GM12878 (cell line): ENCODE results near the gene HS3ST6. TPM values are rescaled to one million over a fixed set of nuclear protein-coding genes. Genes with fewer than 3 reads are reported as not detected.

Experiments used
- ATAC-seq: fragments of 200-7000 bp; cut with Tn5 transposase; 3 replicates; pipeline ENCODE4 v1.9.1; 2020; ENCODE audit warnings: mild to moderate bottlenecking, moderate library complexity
- BruUV-seq: library from RNA; stranded (reverse); fragments of 400-500 nt; replicated peaks from 2 replicates; lab custom pipeline; 2021; lab: Mats Ljungman, UMichigan
- CTCF ChIA-PET: fragments of 300-600 bp; sonication (Branson Sonifier 250); formaldehyde crosslinking; extraction: SDS; loops from one replicate; lab custom pipeline; 2021; ENCODE audit warnings: inconsistent platforms; lab: Yijun Ruan, JAX
- POLR2A ChIA-PET: fragments of 350-600 bp; formaldehyde crosslinking; extraction: SDS; loops from one replicate; lab custom pipeline; 2021; ENCODE audit warnings: inconsistent platforms; lab: Charles Lee
- RAD21 ChIA-PET: fragments of 300-600 bp; sonication (Branson Sonifier 250); formaldehyde crosslinking; loops from one replicate; lab custom pipeline; 2023; ENCODE audit warnings: antibody characterized with exemption; ENCODE audit not compliant: unreplicated experiment; lab: Charles Lee
- SMC1A ChIA-PET: fragments of 300-600 bp; sonication (Branson Sonifier 250); formaldehyde crosslinking; loops from one replicate; lab custom pipeline; 2023; ENCODE audit not compliant: unreplicated experiment, uncharacterized antibody; lab: Charles Lee
- DNase-seq: peaks from one replicate; pipeline ENCODE4 v3.0.0-alpha.2; 2011; ENCODE audit warnings: low read depth, low spot score
- FAIRE-seq: peaks from 3 replicates; lab custom pipeline; 2011; peaks lifted over from hg19 to GRCh38; lab: Jason Lieb, UNC
- H2AFZ ChIP-seq: 2 replicates; pipeline ENCODE4 v1.6.0; 2011; ENCODE audit warnings: low read depth, low read length, control low read depth; ENCODE audit not compliant: control insufficient read depth
- H3K27ac ChIP-seq: 2 replicates; pipeline ENCODE4 v1.5.1; 2011; ENCODE audit warnings: control low read depth; ENCODE audit not compliant: control insufficient read depth, insufficient read depth
- H3K27me3 ChIP-seq, 2 experiments: replicated peaks in 1 of 2; 2 replicates each; pipeline versions ENCODE4 v1.6.0 to v1.6.1; 2011; ENCODE audit warnings: low read length in 1 of 2; ENCODE audit not compliant: control insufficient read depth in 2 of 2, insufficient read depth in 2 of 2
- H3K36me3 ChIP-seq, 2 experiments: 2 replicates each; pipeline ENCODE4 v1.5.1; 2011; ENCODE audit warnings: low read length in 1 of 2; ENCODE audit not compliant: control insufficient read depth in 2 of 2, insufficient read depth in 2 of 2
- H3K4me1 ChIP-seq: 2 replicates; pipeline ENCODE4 v1.6.1; 2011; ENCODE audit warnings: mild to moderate bottlenecking, low read length, moderate library complexity, mixed read lengths; ENCODE audit not compliant: control insufficient read depth, insufficient read depth
- H3K4me2 ChIP-seq: 2 replicates; pipeline ENCODE4 v1.6.0; 2011; ENCODE audit warnings: control low read depth; ENCODE audit not compliant: control insufficient read depth, insufficient read depth
- H3K4me3 ChIP-seq: fragments of 200-600 bp; sonication (generic); 2 replicates; pipeline ENCODE4 v1.5.1; 2016
- H3K79me2 ChIP-seq: 2 replicates; pipeline ENCODE4 v1.6.0; 2011; ENCODE audit warnings: low read length; ENCODE audit not compliant: control insufficient read depth, insufficient read depth
- H3K9ac ChIP-seq: 2 replicates; pipeline ENCODE4 v1.8.0; 2011; ENCODE audit warnings: low read length, control low read depth, mixed read lengths; ENCODE audit not compliant: control insufficient read depth, insufficient read depth
- H3K9me3 ChIP-seq: replicated peaks from 3 replicates; pipeline ENCODE4 v1.5.1; 2011; ENCODE audit warnings: mild to moderate bottlenecking, low read length; ENCODE audit not compliant: control insufficient read depth, insufficient read depth
- H4K20me1 ChIP-seq: 2 replicates; pipeline ENCODE4 v1.6.0; 2011; ENCODE audit not compliant: control insufficient read depth, insufficient read depth
- ATF7 ChIP-seq: fragments of 450-650 bp; IDR thresholded peaks from 2 replicates; pipeline ENCODE4 v1.6.1; 2016; ENCODE audit warnings: low read depth, mild to moderate bottlenecking
- BACH1 ChIP-seq: fragments of 450-650 bp; IDR thresholded peaks from 2 replicates; pipeline ENCODE4 v1.6.1; 2017; ENCODE audit warnings: mild to moderate bottlenecking, borderline replicate concordance
- CBFB ChIP-seq: IDR thresholded peaks from 2 replicates; pipeline ENCODE4 v1.6.1; 2016; ENCODE audit warnings: antibody characterized with exemption, low read depth
- HDAC6 ChIP-seq: fragments of 200-600 bp; sonication (generic); IDR thresholded peaks from one replicate; pipeline ENCODE4 v1.8.0; 2017; ENCODE audit warnings: antibody characterized with exemption; ENCODE audit not compliant: unreplicated experiment
- KDM1A ChIP-seq: fragments of 200-600 bp; sonication (generic); IDR thresholded peaks from 2 replicates; pipeline ENCODE4 v1.6.1; 2016; ENCODE audit warnings: borderline replicate concordance
- MXI1 ChIP-seq: fragments of 150-350 bp; IDR thresholded peaks from 2 replicates; pipeline ENCODE4 v1.6.1; 2011; ENCODE audit warnings: low read depth, mild to moderate bottlenecking, inconsistent platforms, low read length, improper control_type of control experiment
- PAX5 ChIP-seq: IDR thresholded peaks from 2 replicates; pipeline ENCODE4 v1.6.1; 2011; ENCODE audit warnings: low read depth, low read length, borderline replicate concordance
- PAX8 ChIP-seq: fragments of 450-650 bp; IDR thresholded peaks from 2 replicates; pipeline ENCODE4 v1.6.1; 2017; ENCODE audit warnings: mild to moderate bottlenecking, moderate library complexity
- PML ChIP-seq: IDR thresholded peaks from 2 replicates; pipeline ENCODE4 v1.6.1; 2012; ENCODE audit warnings: low read length, inconsistent platforms
- POLR2AphosphoS2 ChIP-seq: IDR thresholded peaks from 2 replicates; pipeline ENCODE4 v1.6.1; 2011; ENCODE audit warnings: low read depth, mild to moderate bottlenecking, low read length, improper control_type of control experiment, moderate library complexity
- SMAD5 ChIP-seq: IDR thresholded peaks from 2 replicates; pipeline ENCODE4 v1.6.1; 2016; ENCODE audit warnings: antibody characterized with exemption, low read depth
- SP1 ChIP-seq: IDR thresholded peaks from one replicate; pipeline ENCODE4 v1.6.1; 2011; ENCODE audit warnings: low read depth, low read length
- SPI1 ChIP-seq: IDR thresholded peaks from 2 replicates; pipeline ENCODE4 v1.6.1; 2011; ENCODE audit warnings: low read depth, mild to moderate bottlenecking, low read length, moderate library complexity, borderline replicate concordance; ENCODE audit not compliant: insufficient read depth
- TCF7 ChIP-seq: IDR thresholded peaks from 2 replicates; pipeline ENCODE4 v1.6.1; 2014; ENCODE audit warnings: antibody characterized with exemption, borderline replicate concordance
- ZNF207 ChIP-seq: fragments of 450-650 bp; IDR thresholded peaks from 2 replicates; pipeline ENCODE4 v1.6.1; 2014; ENCODE audit warnings: antibody characterized with exemption, mild to moderate bottlenecking, borderline replicate concordance
- WGBS: methylation state at CpG from one replicate; pipeline ENCODE4 v1.1.6; 2016; ENCODE audit warnings: low lambda C conversion rate; ENCODE audit not compliant: insufficient replicate concordance, insufficient coverage; ENCODE audit errors: missing lambda C conversion rate; 5-methylcytosine and 5-hydroxymethylcytosine counted together
- in situ Hi-C: fragments of 300-500 bp; cut with MboI; formaldehyde crosslinking; loops from 9 replicates; pipeline ENCODE4 v1.14.3; 2018; ENCODE audit warnings: mixed read lengths
- intact Hi-C: fragments of 100-400 bp; cut with micrococcal nuclease; formaldehyde crosslinking; loops from one replicate; pipeline ENCODE4 v1.14.2; 2022; ENCODE audit not compliant: unreplicated experiment
- polyA plus RNA-seq, 11 experiments: library from polyadenylated mRNA; depleted of rRNA in 4 of 11; unstranded in 6 of 11; stranded (reverse) in 5 of 11; fragments of >200 nt; fragmentation: Nextera tagmentation in 4 of 11; fragmentation: Illumina TruSeq in 1 of 11; extraction: Ambion mirVana in 4 of 11; extraction: Trizol in 1 of 11; gene quantifications; 1 replicate in 1 of 11; 2 replicates in 10 of 11; pipeline versions ENCODE4 v1.2.1 to v1.2.3, GENCODE V29; 2011 to 2016; ENCODE audit warnings: inconsistent platforms in 2 of 11, missing spikeins in 2 of 11, low read depth in 1 of 11
- total RNA-seq, 4 experiments: library from RNA; depleted of rRNA in 3 of 4; stranded (reverse); fragments of >200 nt in 3 of 4; fragmentation: Illumina TruSeq in 1 of 4; extraction: Trizol in 1 of 4; gene quantifications; 2 replicates each; pipeline versions ENCODE4 v1.2.1 to v1.2.3, GENCODE V29; 2013 to 2021
- TF ChIP-seq, protein P1 (sequence below): fragments of 450-650 bp; IDR thresholded peaks from 2 replicates; pipeline ENCODE4 v1.6.1; 2017; ENCODE audit warnings: mild to moderate bottlenecking, moderate library complexity
- TF ChIP-seq, protein P2 (sequence below): IDR thresholded peaks from 2 replicates; pipeline ENCODE4 v1.6.1; 2011; ENCODE audit warnings: low read depth, mild to moderate bottlenecking, low read length, moderate library complexity, borderline replicate concordance; ENCODE audit errors: extremely low read depth

HS3ST6 gene
- total and polyA plus RNA-seq, 10 of the 15 experiments (the other 5 are each of a cell fraction or from before 2014, with no cell fraction given) = not detected

DNA sequence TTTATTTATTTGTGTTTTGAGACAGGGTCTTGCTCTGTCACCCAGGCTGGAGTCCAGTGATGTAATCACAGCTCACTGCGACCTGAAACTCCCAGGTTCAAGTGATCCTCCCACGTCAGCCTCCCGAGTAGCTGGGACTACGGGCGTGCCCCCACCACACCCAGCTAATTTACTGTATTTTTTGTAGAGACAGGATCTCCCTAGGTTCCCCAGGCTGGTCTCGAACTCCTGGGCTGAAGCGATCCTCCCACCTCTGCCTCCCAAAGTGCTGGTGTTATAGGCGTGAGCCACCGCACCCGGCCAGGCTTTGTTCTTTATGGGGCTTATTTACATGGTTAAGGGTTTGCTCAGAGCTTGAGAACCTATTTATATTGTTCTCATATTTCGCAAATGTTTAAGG is 40.4 kb downstream of the HS3ST6 start (continued):
- TF ChIP-seq, protein P1, sequence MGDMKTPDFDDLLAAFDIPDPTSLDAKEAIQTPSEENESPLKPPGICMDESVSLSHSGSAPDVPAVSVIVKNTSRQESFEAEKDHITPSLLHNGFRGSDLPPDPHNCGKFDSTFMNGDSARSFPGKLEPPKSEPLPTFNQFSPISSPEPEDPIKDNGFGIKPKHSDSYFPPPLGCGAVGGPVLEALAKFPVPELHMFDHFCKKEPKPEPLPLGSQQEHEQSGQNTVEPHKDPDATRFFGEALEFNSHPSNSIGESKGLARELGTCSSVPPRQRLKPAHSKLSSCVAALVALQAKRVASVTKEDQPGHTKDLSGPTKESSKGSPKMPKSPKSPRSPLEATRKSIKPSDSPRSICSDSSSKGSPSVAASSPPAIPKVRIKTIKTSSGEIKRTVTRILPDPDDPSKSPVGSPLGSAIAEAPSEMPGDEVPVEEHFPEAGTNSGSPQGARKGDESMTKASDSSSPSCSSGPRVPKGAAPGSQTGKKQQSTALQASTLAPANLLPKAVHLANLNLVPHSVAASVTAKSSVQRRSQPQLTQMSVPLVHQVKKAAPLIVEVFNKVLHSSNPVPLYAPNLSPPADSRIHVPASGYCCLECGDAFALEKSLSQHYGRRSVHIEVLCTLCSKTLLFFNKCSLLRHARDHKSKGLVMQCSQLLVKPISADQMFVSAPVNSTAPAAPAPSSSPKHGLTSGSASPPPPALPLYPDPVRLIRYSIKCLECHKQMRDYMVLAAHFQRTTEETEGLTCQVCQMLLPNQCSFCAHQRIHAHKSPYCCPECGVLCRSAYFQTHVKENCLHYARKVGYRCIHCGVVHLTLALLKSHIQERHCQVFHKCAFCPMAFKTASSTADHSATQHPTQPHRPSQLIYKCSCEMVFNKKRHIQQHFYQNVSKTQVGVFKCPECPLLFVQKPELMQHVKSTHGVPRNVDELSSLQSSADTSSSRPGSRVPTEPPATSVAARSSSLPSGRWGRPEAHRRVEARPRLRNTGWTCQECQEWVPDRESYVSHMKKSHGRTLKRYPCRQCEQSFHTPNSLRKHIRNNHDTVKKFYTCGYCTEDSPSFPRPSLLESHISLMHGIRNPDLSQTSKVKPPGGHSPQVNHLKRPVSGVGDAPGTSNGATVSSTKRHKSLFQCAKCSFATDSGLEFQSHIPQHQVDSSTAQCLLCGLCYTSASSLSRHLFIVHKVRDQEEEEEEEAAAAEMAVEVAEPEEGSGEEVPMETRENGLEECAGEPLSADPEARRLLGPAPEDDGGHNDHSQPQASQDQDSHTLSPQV = no peak
- no peak for TF ChIP-seq SP1
- TF ChIP-seq KDM1A = no peak

DNA sequence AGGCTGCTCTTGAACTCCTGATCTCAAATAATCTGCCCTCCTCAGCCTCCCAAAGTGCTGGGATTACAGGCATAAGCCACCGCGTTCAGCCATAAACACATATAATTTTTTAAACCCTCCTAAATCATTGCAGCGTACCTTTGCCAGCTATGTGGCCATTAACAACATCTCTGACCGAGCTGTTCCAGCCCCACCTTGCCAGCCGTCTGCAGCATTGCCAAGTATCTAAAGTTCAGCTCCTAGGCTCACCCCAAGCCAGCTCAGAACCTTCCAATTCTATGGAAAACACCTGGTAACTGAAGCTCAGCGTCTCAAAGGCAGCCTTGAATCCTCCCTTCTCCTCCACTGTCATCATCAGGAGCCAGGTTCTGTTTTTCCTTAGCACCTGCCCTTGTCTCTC is 41.1 kb downstream of the HS3ST6 start:
- ChIA-PET SMC1A (interaction anchor here (1.0 to 1.8 kb wide), 2 partner anchors 13 to 67 kb away, joined by 3 to 4 read pairs; no protein-coding TSS in a partner anchor), POLR2A (interaction anchor here (0.6 kb wide), 1 partner anchor 1532 kb away, joined by 6 read pairs; no protein-coding TSS in a partner anchor), RAD21 (no interaction called here), CTCF (interaction anchor here (2.4 kb wide), 1 partner anchor 15 kb away, joined by 8 read pairs; no protein-coding TSS in a partner anchor)
- 47% methylated on average over 6 of the region's 6 CpGs for WGBS
- no TSS peak for BruUV-seq
- H3K79me2 ChIP-seq = no peaks in the 10 kb centered on the region
- no peak overlapping the region for H3K4me2 ChIP-seq
- in situ Hi-C loops = no loop called here
- DNase-seq (no peak), FAIRE-seq (no peak), ATAC-seq (no peak)
- peaks cover 12% of the 10 kb centered on the region for H3K4me1 ChIP-seq
- no peaks in the 10 kb centered on the region for H3K36me3 ChIP-seq
- no peak overlapping the region for H3K9ac ChIP-seq
- H3K27me3 ChIP-seq = no peaks in the 10 kb centered on the region
- no peak overlapping the region for H2AFZ ChIP-seq
- no peaks in the 10 kb centered on the region for H3K9me3 ChIP-seq
- H3K4me3 ChIP-seq = no peak overlapping the region
- no peaks in the 10 kb centered on the region for H4K20me1 ChIP-seq
- no peak overlapping the region for H3K27ac ChIP-seq
- intact Hi-C loops = no loop called here
- TF ChIP-seq, protein P2, sequence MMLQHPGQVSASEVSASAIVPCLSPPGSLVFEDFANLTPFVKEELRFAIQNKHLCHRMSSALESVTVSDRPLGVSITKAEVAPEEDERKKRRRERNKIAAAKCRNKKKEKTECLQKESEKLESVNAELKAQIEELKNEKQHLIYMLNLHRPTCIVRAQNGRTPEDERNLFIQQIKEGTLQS = no peak
- TF ChIP-seq MXI1 = no peak
- no peak for TF ChIP-seq PML
- TF ChIP-seq HDAC6 = no peak
- TF ChIP-seq CBFB = no peak
- no peak for TF ChIP-seq SP1
- no peak for TF ChIP-seq POLR2AphosphoS2
- no peak for TF ChIP-seq PAX5
- no peak for TF ChIP-seq SMAD5
- TF ChIP-seq BACH1 = no peak
- TF ChIP-seq ZNF207 = no peak
- no peak for TF ChIP-seq TCF7
- no peak for TF ChIP-seq PAX8
- no peak for TF ChIP-seq ATF7
- TF ChIP-seq SPI1 = no peak
